Measurements from ENCODE around the gene BLTP1.

GRCh38 chr4:122151982-122152710 is at the start of gene BLTP1:
- TF ChIP-seq, protein P1, sequence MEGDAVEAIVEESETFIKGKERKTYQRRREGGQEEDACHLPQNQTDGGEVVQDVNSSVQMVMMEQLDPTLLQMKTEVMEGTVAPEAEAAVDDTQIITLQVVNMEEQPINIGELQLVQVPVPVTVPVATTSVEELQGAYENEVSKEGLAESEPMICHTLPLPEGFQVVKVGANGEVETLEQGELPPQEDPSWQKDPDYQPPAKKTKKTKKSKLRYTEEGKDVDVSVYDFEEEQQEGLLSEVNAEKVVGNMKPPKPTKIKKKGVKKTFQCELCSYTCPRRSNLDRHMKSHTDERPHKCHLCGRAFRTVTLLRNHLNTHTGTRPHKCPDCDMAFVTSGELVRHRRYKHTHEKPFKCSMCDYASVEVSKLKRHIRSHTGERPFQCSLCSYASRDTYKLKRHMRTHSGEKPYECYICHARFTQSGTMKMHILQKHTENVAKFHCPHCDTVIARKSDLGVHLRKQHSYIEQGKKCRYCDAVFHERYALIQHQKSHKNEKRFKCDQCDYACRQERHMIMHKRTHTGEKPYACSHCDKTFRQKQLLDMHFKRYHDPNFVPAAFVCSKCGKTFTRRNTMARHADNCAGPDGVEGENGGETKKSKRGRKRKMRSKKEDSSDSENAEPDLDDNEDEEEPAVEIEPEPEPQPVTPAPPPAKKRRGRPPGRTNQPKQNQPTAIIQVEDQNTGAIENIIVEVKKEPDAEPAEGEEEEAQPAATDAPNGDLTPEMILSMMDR (IDR thresholded peaks at IDR 0.05 in 4 of 5, conservative IDR thresholded peaks at IDR 0.05 in 1 of 5), result no peak
- peak; percentile 32 to 40 for TF ChIP-seq POLR2A (IDR thresholded peaks at IDR 0.05)
